ENCODE results near the gene GPR108.

- TF ChIP-seq, protein P1, sequence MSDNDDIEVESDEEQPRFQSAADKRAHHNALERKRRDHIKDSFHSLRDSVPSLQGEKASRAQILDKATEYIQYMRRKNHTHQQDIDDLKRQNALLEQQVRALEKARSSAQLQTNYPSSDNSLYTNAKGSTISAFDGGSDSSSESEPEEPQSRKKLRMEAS (IDR thresholded peaks at IDR 0.05), result no peak
- TF ChIP-seq CEBPB (IDR thresholded peaks at IDR 0.05) (no peak), YY1 (IDR thresholded peaks at IDR 0.05; ENCODE audit: low read depth) (no peak), EP300 (IDR thresholded peaks at IDR 0.05; ENCODE audit: borderline replicate concordance) (no peak), EGR1 (IDR thresholded peaks at IDR 0.05) (no peak), CREB1 (IDR thresholded peaks at IDR 0.05; ENCODE audit: low read depth) (no peak), TAF1 (IDR thresholded peaks at IDR 0.05; ENCODE audit: low read depth) (no peak), TEAD4 (IDR thresholded peaks at IDR 0.05) (no peak), NFIC (IDR thresholded peaks at IDR 0.05) (no peak), RAD21 (IDR thresholded peaks at IDR 0.05; ENCODE audit: low read depth) (no peak), TCF12 (IDR thresholded peaks at IDR 0.05; ENCODE audit: low read depth) (no peak)
- TF ChIP-seq, protein P2, sequence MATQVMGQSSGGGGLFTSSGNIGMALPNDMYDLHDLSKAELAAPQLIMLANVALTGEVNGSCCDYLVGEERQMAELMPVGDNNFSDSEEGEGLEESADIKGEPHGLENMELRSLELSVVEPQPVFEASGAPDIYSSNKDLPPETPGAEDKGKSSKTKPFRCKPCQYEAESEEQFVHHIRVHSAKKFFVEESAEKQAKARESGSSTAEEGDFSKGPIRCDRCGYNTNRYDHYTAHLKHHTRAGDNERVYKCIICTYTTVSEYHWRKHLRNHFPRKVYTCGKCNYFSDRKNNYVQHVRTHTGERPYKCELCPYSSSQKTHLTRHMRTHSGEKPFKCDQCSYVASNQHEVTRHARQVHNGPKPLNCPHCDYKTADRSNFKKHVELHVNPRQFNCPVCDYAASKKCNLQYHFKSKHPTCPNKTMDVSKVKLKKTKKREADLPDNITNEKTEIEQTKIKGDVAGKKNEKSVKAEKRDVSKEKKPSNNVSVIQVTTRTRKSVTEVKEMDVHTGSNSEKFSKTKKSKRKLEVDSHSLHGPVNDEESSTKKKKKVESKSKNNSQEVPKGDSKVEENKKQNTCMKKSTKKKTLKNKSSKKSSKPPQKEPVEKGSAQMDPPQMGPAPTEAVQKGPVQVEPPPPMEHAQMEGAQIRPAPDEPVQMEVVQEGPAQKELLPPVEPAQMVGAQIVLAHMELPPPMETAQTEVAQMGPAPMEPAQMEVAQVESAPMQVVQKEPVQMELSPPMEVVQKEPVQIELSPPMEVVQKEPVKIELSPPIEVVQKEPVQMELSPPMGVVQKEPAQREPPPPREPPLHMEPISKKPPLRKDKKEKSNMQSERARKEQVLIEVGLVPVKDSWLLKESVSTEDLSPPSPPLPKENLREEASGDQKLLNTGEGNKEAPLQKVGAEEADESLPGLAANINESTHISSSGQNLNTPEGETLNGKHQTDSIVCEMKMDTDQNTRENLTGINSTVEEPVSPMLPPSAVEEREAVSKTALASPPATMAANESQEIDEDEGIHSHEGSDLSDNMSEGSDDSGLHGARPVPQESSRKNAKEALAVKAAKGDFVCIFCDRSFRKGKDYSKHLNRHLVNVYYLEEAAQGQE (IDR thresholded peaks at IDR 0.05; ENCODE audit: low read depth), result no peak
- TF ChIP-seq, protein P3, sequence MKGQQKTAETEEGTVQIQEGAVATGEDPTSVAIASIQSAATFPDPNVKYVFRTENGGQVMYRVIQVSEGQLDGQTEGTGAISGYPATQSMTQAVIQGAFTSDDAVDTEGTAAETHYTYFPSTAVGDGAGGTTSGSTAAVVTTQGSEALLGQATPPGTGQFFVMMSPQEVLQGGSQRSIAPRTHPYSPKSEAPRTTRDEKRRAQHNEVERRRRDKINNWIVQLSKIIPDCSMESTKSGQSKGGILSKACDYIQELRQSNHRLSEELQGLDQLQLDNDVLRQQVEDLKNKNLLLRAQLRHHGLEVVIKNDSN (IDR thresholded peaks at IDR 0.05), result no peak
Observed at GRCh38 chr19:6686628-6686975, 50.8 kb downstream of the GPR108 start.
